ENCODE data around the gene ROCK2.
"Not testable (repeated sequence)": the region's sequence is repeated elsewhere in the genome, so short reads cannot be mapped to it uniquely, and the experiment has no call there.

Gene ROCK2

DNA sequence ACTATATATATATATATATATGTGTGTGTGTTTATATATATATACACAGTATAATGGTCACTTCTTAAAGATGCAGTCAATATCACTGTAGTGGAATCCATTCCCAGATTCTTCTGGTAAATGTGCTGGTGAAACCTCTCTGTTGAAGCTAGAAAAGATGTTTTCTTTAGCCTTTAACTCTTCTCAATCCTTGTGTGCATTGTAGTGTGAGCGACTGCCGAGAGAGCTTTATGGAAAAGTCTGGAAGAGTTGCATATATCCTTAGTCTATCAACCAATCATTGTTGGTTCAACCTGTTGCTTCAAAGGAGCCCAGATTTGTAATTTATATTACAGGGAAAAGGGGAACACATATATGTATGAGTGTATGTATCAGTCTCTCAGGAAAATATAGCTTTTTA, 161.5 kb downstream of the ROCK2 start:
- no peak for DNase-seq
- no peak for TF ChIP-seq POLR2A (IDR thresholded peaks at IDR 0.05; ENCODE audit: low read length)
- no peak for TF ChIP-seq GATA1 (IDR thresholded peaks at IDR 0.05; ENCODE audit: low read depth, low read length)

DNA sequence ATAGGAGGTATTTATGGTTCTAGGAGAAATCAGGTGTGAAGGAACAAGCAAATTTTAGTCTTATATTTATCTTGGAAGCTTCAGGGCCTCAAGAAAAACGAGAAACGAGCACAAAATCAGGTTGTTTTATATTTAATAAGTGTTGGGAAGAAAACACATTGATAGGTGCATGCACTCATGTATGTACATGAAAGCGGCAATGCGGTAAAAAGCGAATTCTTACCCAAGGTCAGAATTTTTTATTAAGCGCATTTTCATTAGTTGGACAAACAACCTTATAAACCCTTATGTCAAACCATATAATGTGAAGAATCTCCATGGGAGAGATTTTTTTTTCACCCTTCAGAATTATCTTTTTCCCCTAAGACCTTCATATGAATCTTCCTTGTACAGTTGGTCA, 163.8 kb downstream of the ROCK2 start:
- DNase-seq, result no peak
- no peak for TF ChIP-seq POLR2A (IDR thresholded peaks at IDR 0.05; ENCODE audit: low read length)
- no peak for TF ChIP-seq GATA1 (IDR thresholded peaks at IDR 0.05; ENCODE audit: low read depth, low read length)

DNA sequence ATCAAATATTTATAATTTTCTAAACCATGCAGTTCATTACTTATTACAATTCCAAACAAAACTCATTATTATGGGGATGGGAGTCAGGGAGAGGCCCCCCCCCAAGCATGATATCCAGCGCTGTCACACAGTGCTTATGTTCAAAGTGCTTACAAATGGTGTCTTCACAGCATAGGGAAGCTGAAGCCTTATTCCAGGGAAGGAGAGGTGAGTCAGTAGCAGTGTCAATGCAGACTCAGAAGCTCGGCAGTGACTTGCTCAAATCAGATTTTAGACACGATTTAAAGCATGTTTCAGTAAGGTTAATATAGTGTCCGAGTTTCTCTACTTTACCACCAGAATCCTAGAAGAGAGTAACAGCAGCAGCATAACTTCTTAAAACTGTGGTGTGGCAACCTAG, 164.5 kb downstream of the ROCK2 start:
- TF ChIP-seq GATA1 (IDR thresholded peaks at IDR 0.05; ENCODE audit: low read depth, low read length) (no peak), POLR2A (IDR thresholded peaks at IDR 0.05; ENCODE audit: low read length) (no peak)
- DNase-seq, result no peak

DNA sequence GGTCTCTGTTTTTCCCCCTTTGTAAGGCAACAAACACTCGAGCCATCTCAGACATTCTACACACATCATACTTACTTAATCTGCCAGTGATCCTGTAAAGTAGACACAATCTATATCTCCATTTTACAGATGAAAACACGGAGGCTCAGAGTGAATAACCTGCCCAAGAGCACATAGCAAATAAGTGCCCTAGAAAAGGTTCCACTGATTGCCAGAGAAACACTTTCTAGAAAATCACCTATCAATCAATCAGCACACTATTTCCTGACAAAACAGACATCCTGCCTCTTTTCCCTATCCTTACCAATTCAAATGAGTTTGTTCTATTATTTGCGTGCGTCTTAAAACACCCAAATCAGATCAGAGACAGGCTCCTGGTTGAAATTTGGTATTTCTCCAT, 165.2 kb downstream of the ROCK2 start:
- TF ChIP-seq POLR2A (IDR thresholded peaks at IDR 0.05; ENCODE audit: low read length) (no peak), GATA1 (IDR thresholded peaks at IDR 0.05; ENCODE audit: low read depth, low read length) (no peak)
- DNase-seq, result no peak

DNA sequence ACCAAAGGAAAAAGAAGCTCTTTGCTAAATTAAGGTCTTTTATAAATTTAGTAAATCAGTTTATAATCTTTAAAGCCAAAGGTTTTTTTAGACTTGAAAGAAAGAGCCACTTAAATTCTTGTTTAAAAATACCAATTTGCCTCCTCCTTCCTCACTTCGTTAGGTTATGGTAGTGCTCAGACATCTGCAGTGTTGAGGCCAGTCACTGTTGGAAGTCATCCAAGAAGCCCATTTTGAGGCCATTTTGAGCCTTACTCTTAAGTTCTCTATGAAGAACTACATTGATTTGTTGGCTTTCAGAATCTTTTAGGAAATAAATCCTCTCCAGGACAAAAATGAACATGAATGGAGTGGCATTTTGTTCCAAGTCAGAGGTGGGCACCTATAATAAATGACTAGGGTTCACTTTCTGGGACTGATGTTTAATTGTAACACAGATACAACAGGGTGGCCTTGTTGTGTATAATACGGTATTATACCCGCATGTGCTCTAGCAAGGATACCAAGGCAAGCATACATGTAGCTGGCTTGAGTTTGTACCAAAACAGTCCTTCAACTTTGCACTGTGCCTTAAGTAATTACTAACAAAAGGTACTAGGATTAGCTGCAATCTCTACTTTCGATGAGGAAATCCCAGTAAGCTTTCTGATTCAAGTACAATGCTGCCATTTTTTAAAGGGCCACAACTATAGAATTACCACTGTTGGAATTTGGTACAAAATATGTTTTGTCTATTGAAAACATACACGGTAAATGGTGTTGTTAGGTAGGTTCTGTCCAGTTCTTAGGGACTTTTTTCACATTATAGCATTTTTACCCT, 166.4 kb downstream of the ROCK2 start:
- no peak for TF ChIP-seq POLR2A (IDR thresholded peaks at IDR 0.05; ENCODE audit: low read length)
- no peak for TF ChIP-seq GATA1 (IDR thresholded peaks at IDR 0.05; ENCODE audit: low read depth, low read length)
- DNase-seq, result no peak

DNA sequence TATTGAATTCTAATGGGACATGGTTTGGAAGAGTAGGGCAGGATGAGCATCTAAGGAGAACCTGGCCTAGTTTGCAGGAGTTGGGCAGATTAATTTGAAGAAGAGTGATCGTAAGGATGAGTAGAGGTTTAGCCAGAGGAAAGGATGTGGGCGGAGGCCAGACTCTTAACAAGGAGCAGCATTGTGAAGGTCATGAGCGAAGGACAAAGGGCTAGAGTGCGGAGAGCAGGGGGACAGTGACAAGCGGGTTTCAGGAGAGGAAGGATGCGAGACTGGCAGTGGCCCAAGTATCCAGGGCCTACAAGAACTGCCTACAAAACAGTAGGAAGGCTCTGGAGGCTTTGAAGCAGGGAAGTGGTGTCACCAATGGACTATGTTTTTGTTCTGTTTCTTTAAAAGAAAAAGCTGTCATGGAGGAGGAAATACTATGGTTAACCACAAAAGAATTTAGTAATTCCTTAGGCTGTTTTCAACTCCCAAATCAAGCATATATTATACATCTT, 169.1 kb downstream of the ROCK2 start:
- TF ChIP-seq GATA1 (IDR thresholded peaks at IDR 0.05; ENCODE audit: low read depth, low read length), result no peak
- no peak for TF ChIP-seq POLR2A (IDR thresholded peaks at IDR 0.05; ENCODE audit: low read length)
- no peak for DNase-seq

DNA sequence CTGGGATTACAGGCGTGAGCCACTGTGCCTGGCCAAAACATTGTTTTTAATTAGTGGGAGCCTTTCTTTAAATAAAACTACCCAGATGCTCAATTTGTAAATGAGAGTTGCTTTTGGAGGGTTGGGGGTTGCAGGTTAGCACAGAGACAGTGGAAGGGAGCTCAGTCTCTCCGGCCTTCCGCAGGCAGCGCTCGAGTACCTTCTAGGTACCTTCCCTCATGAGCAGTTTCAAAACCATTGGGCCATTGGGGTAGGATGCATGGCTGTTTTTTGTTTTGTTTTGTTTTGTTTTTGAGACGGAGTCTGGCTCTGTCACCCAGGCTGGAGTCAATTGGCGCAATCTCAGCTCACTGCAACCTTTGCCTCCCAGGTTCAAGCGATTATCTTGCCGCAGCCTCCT, 170.2 kb downstream of the ROCK2 start:
- TF ChIP-seq GATA1 (IDR thresholded peaks at IDR 0.05; ENCODE audit: low read depth, low read length), result no peak
- TF ChIP-seq POLR2A (IDR thresholded peaks at IDR 0.05; ENCODE audit: low read length), result no peak
- no peak for DNase-seq

DNA sequence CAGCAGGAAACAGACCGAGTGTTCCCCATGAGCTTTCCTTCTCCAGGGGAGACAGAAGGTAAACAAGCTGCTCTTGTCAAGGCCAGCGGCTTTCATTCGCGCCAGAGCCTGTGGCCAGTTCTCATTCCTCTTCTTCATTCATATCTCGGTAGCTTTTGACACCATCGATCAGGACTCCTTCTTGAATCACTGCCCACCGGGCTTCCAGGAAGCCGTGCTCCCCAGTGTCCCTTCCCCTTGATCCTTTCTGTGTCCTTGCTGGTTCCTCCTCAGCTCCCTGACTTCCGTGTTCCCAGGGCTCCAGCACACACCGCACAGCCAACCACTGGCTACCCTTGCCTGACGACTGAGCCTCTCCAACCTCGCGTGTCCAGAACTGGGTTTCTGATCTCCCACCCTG, 175.1 kb downstream of the ROCK2 start:
- no peak for TF ChIP-seq GATA1 (IDR thresholded peaks at IDR 0.05; ENCODE audit: low read depth, low read length)

DNA sequence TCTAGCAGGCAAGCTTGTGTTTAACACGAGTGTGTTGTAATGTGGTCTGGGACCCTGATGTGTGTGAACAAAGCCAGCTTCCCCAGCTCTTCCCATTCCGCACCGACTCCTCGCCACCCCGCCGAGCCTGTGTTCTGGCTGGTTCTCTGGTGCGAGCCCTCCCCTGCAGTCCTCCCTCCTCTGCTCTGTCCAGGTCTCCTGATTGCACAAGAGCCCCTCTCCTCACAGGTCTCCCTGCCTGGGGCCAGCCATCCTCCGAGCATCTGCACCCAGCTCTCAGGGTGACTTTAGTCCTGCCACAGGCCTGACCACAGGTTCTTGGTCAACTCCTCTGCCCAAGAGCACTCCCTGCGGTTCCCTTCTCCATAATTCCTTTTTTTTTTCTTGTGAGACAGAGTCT, 175.9 kb downstream of the ROCK2 start:
- TF ChIP-seq GATA1 (IDR thresholded peaks at IDR 0.05; ENCODE audit: low read depth, low read length) (no peak), POLR2A (IDR thresholded peaks at IDR 0.05; ENCODE audit: low read length) (no peak)
- no peak for DNase-seq

More for the DNA sequence above, 175.1 kb downstream of the ROCK2 start:
- DNase-seq, result no peak

DNA sequence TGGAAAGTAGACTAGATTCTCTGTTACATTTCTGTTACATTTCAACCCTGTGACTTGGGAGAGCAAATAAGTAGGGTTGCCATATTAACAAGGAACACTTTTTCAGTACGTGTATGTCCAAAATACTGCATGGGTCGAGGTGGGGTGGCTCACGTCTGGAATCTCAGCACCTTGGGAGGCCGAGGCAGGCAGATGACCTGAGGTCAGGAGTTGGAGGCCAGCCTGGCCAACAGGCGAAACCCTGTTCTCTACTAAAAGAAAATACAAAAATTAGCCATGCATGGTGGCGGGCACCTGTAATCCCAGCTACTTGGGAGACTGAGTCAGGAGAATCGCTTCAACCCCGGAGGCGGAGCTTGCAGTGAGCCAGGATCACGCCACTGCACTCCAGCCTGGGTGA, 178.0 kb downstream of the ROCK2 start:
- TF ChIP-seq GATA1 (IDR thresholded peaks at IDR 0.05; ENCODE audit: low read depth, low read length), result no peak
- no peak for TF ChIP-seq POLR2A (IDR thresholded peaks at IDR 0.05; ENCODE audit: low read length)
- no peak for DNase-seq

DNA sequence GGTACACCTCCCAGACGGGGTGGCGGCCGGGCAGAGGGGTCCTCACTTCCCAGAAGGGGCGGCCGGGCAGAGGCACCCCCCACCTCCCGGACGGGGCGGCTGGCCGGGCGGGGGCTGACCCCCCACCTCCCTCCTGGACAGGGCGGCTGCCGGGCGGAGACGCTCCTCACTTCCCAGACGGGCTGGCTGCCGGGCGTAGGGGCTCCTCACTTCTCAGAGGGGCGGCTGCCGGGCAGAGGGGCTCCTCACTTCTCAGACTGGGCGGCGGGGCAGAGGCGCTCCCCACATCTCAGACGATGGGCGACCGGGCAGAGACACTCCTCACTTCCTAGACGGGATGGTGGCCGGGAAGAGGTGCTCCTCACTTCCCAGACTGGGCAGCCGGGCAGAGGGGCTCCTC, 179.4 kb downstream of the ROCK2 start:
- DNase-seq, result not testable (repeated sequence)

DNA sequence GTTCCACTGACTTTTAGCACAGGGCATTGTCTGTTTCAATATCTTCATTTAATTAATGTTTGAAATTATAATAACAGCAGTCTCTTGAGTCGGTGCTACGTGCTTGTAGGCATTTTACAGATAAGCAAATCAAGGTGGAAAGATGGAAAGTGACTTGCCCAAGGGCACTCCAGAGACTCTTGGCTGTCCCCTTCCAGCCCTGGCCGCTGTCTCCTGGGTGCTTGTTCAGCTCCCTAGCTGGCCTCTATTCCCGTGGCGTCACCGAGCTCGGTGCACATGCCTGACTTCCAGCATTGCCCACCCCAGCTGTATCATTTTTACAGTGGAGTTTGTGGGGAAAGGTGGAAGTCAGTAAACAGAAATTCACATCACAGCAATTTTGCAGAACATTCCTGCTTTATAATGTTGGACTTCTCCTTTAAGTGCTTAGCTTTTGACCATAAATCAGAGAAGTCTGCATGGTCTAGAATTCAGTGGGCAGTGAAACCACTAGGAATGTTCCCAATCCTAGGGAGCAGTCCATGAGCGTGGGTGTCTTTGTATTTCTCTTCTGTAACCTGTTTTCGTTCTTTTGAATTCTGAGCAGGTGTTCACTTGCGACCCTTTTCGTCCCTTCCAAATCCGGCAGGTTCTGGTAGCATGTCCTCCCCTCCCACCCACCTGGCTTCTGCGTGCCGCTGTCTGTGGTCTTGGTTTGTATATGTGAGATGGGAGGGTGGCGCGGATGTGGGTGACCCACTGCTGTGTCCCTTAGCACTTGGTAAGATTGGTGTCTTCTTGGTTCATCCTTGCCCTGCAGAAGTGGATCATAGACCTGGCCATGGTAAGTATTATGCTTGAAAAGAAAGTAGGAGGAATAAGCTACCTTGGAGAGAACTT, 180.8 kb downstream of the ROCK2 start:
- TF ChIP-seq POLR2A (IDR thresholded peaks at IDR 0.05; ENCODE audit: low read length), result no peak
- no peak for TF ChIP-seq GATA1 (IDR thresholded peaks at IDR 0.05; ENCODE audit: low read depth, low read length)
- no peak for DNase-seq

DNA sequence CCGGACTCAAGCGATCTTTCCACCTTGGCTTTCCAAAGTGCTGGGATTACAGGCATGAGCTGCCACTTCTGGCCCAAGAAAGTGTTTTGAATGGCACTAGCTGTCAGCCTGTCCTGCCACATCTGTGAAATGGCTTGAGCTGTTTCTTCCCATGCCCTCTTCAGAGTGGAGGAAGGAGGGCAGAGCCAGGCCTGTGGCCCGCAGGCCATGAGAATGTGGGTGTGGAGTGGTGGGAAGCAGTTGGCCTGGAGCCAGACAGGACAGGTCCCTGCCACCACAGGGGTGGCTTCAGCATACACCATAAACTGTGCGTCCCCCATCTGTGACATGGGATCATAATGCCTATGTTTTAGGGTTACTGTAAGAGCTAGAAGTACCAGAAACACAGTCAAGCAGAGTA, 182.7 kb downstream of the ROCK2 start:
- TF ChIP-seq GATA1 (IDR thresholded peaks at IDR 0.05; ENCODE audit: low read depth, low read length), result no peak
- TF ChIP-seq POLR2A (IDR thresholded peaks at IDR 0.05; ENCODE audit: low read length), result no peak
- no peak for DNase-seq

DNA sequence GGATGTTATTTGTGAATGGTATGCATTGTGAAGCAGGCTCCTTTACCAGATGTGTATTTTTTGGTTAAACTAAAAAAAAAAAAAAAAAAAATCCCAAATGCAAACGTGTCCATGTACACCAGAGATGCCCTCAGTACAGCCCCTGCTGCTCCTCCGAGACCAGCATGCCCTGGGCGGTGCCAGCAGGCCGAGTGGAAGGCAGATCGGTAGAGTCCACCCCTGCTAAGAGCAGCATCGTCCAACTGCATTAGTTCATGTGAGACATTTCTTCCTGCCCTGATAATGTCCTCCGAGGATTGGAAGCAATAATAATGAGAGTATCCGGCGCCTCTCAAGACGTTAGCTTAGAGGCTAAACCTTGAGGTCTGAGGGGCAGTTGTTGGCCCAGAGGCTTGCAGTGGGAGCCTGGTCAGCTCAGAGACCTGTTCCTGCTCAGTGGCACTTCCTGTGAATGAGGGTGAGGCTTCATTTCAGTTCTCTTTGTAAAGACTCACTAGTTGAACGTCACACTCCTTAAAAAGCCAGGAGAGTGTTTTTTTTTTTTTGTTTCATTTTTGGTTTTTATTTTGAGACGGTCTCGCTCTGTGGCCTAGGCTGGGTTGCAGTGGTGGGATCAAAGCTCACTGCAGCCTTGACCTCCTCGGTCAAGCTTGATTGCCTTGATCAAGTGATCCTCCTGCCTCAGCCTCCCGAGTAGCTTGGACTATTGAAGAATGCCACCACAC, 183.5 kb downstream of the ROCK2 start:
- DNase-seq, result no peak
- TF ChIP-seq GATA1 (IDR thresholded peaks at IDR 0.05; ENCODE audit: low read depth, low read length) (no peak), POLR2A (IDR thresholded peaks at IDR 0.05; ENCODE audit: low read length) (no peak)
